Activated CD8-positive, alpha-beta memory T cell treated with anti-CD3 and anti-CD28 coated beads, Interleukin-2, amount 50 U/mL, for 48 hours (primary cell): ENCODE results near the gene REEP1.
"Not testable (repeated sequence)": the region's sequence is repeated elsewhere in the genome, so short reads cannot be mapped to it uniquely, and the experiment has no call there.

ENCODE experiments used
- DNase-seq: peaks from one replicate; pipeline ENCODE4 v3.0.0-alpha.2; 2020

REEP1 gene

GRCh38 chr2:86223140-86223926, 114.1 kb downstream of the REEP1 start:
- DNase-seq, result no peak

DNA sequence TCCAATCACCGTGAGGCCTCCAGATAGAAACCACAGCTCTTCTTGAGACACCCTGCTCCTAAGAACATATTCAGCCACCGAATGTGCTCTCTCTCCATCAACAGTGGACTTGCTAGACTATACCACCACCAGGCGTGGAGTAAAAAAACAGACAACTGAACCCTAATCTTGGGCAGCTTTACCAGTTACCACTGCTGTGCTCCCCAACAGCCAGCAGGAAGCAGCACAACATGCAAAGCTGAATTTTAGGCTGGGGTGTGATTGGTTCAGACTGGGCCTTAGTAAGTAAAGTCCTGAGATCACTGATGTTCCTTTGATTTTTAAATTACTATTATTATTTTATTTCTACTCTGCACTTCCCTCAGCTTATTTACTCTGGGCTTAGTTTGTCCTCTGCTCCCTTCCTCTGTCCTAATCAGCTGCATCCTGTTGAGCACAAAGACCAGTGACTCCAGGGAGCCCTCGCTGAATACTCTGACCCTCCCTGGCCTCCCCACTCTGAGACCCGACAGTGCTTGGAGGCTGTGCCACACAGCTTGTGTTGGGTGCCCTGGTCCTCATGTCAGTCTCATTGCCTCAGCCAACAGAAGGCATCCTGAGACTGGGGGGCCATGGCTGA, 116.3 kb downstream of the REEP1 start:
- DNase-seq, result peak; percentile 77

DNA sequence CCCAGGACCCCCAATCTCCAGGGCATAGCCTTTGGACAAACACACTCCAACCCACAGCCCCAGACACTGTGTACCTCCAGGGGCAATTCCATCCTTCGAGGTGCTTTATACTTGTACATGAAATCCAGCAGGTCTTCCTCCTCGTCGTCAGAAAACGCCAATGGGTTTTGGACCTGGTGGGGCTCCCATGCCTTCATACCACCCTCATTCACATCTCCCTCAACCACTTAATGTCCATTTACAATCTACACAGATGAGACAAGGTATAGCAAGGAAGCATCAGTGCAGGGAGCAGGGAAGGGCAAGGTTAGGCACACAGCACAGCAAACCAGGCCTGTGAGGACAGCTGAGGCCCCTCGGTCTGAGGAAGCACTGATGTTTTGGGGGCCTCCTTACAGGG, 117.5 kb downstream of the REEP1 start:
- DNase-seq, result no peak

DNA sequence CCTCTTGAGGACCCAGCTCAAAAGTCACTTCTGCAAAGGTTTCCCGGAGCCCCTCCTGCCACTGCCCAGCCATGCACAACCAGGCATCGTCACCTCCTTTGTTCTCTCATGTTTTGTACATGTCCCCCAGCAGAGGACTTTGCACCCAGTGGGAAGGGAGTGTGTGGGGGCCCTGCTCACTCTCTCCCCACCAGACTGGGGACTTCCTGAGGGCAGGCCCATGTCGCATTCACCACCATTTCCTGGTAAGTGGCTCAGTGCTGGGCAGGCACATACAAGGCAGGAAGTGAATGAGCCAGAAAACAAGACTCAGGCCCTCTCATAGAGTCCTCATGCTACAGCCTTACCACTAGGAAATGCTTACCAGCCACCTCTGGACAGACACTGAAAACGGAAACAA, 119.3 kb downstream of the REEP1 start:
- peak; percentile 40 for DNase-seq

- DNase-seq, result no peak
Measured at GRCh38 chr2:86216575-86217555, 120.6 kb downstream of the REEP1 start.

- no peak for DNase-seq
Measured at GRCh38 chr2:86214503-86214832, 123.0 kb downstream of the REEP1 start.

DNA sequence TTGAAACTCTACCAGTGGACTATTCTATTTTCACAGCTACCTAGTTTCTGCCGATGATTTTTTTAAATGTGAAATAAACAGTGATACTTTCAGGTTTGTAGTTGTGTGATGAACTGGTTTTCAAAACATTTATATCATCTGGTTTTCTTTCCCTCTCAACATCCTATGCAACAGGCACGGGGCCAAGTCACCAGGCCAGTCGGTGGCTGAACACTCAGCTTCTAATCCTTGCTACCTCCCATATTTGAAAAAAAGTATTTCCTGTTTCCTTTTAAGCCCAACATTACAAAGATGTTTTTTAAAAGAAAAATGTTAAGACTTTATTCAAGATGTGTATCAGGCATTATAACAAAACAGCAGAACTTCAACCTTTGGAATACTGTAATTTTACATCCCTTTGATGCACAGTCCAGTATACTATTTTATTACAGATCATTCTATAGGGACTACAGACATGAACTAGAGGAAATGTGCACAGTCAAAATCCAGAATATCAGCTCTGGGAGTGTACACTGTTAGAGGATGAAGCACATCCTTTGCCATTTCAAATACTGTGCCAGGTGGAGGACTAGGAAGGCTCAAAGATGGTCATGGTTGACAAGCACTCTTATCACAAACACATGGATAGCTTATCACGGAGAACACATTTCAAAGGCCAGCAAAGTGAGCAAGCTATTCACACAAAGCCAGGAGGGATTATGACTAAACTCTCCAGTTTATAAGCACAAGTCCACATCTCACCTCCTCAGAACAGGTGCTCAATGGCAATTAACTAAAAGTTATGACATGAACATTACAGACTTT, 123.5 kb downstream of the REEP1 start:
- no peak for DNase-seq

DNA sequence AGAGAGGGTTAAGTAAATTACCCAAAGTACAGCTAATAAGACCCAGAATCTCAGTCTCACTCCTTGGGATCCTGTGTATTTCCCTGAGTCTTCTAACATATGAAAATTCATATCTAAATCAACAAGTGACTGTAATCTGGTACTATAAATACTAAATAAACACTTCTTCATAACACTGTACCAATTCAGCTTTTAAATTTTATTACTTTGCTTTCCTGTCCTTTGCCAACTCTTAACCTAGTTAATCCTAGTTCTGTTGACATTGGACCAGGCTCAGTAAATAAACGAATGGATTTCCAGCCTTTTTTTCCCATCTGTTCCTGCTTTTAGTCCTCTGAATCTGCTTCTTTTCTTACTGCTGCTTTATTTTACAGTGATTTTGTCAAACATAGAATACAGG, 124.4 kb downstream of the REEP1 start:
- DNase-seq, result no peak

DNA sequence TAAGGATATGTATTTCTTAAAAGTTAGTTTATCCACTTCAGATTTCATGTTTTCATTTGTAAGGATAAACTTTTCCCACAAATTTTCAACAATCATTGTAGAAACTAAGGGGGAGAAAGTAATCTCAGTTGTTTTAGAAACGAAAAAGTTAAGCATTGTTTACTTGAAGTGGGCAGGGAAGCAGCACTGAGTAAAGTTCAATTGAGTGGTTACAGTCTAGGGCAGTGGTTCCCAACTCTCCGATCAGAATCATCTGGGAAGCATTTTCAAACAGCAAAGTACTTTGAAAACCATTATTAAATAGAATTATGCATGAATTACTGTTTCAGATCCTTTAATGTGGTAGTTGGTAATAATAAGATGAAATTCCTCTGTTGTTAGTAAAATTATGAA, 125.6 kb downstream of the REEP1 start:
- DNase-seq, result no peak

GRCh38 chr2:86211033-86211795, 126.2 kb downstream of the REEP1 start:
- DNase-seq, result no peak

GRCh38 chr2:86204458-86204857, 133.0 kb downstream of the REEP1 start:
- no peak for DNase-seq

GRCh38 chr2:86203614-86204013, 133.8 kb downstream of the REEP1 start:
- DNase-seq, result no peak

- DNase-seq, result no peak
Measured at GRCh38 chr2:86202702-86203101, 134.7 kb downstream of the REEP1 start.

GRCh38 chr2:86202336-86202692, 135.1 kb downstream of the REEP1 start:
- DNase-seq, result no peak

- no peak for DNase-seq
Measured at GRCh38 chr2:86201671-86202335, 135.6 kb downstream of the REEP1 start.

DNA sequence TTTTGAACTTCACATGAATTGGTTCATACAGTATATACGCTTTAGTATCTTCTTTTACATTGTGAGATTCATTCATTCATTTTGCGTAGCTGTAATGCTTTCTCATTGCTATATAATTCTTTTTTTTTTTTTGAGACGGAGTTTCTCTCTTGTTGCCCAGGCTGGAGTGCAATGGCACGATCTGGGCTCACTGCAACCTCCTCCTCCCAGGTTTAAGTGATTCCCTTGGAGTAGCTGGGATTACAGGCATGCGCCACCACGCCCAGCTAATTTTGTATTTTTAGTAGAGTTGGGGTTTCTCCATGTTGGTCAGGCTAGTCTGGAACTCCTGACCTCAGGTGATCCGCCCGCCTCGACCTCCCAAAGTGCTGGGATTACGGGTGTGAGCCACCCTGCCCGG, 136.9 kb downstream of the REEP1 start:
- not testable (repeated sequence) for DNase-seq

DNA sequence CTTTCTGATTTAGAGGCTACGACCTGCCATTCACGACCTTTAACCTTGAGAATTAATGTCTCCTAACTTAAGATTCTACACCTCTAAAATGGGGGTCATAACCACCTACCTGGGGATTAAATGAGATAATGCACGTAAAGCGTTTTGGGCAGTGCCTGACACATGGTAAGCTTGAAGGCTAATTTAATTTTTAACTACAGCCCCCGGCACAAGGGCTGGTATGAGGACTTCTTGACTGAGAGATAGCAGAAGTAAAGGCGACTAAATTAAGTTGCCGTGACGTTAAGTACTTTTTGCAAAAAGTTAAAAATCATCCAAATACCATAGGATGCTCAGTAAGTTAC, 137.6 kb downstream of the REEP1 start:
- DNase-seq, result no peak

- no peak for DNase-seq
Measured at GRCh38 chr2:86195808-86196387, 141.5 kb downstream of the REEP1 start.

DNA sequence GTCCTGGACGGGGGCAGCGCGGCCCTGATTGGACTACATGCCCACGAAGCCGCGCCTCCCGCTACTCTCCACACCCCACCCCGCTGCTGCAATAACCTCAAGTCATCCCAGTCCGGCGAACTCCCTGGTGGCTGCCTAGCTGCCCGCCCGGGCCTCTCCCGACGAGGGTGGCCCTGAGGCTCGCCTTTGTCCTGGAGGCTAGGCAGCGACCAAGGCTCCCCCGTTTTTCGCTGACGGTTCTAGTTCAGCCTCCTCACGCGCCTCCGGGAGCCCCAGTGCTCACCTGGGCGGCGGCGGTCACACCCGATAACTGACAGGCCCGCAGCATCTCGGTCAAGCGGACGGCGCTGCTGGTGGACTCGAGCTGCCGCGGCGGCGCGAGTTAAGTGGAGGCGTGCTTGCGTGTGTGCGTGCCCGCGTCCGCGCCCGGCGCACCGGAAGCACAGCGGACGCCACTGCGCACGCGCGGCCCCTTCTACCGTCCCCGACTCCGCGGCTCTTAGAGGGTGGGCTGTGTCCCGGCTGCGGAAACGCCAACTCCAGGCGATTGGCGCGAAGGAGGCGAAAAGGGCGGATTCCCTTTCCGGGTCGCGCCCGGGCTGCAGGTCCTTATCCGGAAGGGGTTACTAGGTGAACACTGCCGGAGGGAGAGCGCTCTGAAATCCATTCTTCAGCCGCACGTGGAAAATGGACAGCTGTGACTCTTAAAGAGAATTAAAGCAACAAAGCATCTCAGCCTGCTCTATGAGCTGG, 142.2 kb downstream of the REEP1 start, which contains the start of gene IMMT:
Gene IMMT (minus strand): TSS at position 408 of the 753 bp plus-strand sequence. CDS start 80 bp downstream, at position 328.
- peak; percentile 99 for DNase-seq

DNA sequence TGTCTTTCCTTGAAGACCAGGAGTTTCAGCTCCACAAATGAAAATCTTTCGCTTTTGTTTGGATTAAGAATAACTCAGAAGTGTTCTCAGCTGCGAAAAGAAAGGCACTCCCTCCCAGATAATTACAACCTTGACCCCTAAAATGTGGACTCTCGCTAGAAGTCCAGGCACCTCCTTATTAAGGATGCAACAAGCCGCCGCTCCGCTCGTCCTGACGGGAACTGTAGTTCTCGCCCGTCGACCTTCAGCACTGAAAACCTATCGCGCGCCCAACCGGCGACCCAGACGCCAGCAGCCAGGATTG, 142.7 kb downstream of the REEP1 start:
- no peak for DNase-seq
